ENCODE data around the gene ASS1. TPM values are rescaled to one million over a fixed set of nuclear protein-coding genes. Genes with fewer than 3 reads are reported as not detected.
A peak's percentile ranks its signal among the peaks of the same experiment; 100 is the strongest.
"Not testable (repeated sequence)": the region's sequence is repeated elsewhere in the genome, so short reads cannot be mapped to it uniquely, and the experiment has no call there.

Gene ASS1
- 84.8 TPM for total RNA-seq
- long read RNA-seq, transcript ASS1-201 (15 exons, 1,564 nt): major isoform, 61 of 78 reads
- long read RNA-seq, partial matches to known transcripts: 7 of 78 reads
- long read RNA-seq, other reads (novel, unspliced or antisense): 7 of 78 reads

GRCh38 chr9:130444565-130445221 is at the start of gene ASS1:
Gene ASS1, plus strand, starts transcription at chr9:130444961. Its CDS starts 7,268 bp downstream, at chr9:130452229.
- peak; percentile 77 for DNase-seq (ENCODE audit: missing footprints)
- peak; percentile 73 for ATAC-seq
- intact Hi-C loops (cut with DNase I): no loop called here

GRCh38 chr9:130395810-130396435 is 48.8 kb upstream of the ASS1 start:
- no peak for DNase-seq (ENCODE audit: missing footprints)
- no peak for ATAC-seq
- intact Hi-C loops (cut with DNase I): no loop called here

- intact Hi-C loops (cut with DNase I): no loop called here
- DNase-seq (ENCODE audit: missing footprints) (peak; percentile 41), ATAC-seq (no peak)
Measured at GRCh38 chr9:130396581-130396980, 48.2 kb upstream of the ASS1 start.

GRCh38 chr9:130398487-130399240 is 46.1 kb upstream of the ASS1 start:
- intact Hi-C loops (cut with DNase I): no loop called here
- ATAC-seq (no peak), DNase-seq (ENCODE audit: missing footprints) (no peak)

GRCh38 chr9:130399768-130400167 is 45.0 kb upstream of the ASS1 start:
- intact Hi-C loops (cut with DNase I): no loop called here
- DNase-seq (ENCODE audit: missing footprints) (no peak), ATAC-seq (no peak)

- DNase-seq (ENCODE audit: missing footprints): no peak
- intact Hi-C loops (cut with DNase I): no loop called here
Measured at GRCh38 chr9:130400870-130401269, 43.9 kb upstream of the ASS1 start.

GRCh38 chr9:130401742-130402141 is 43.0 kb upstream of the ASS1 start:
- ATAC-seq; intact Hi-C loops (cut with DNase I); DNase-seq (ENCODE audit: missing footprints): not testable (repeated sequence)

More at GRCh38 chr9:130400870-130401269, 43.9 kb upstream of the ASS1 start:
- ATAC-seq: no peak

- intact Hi-C loops (cut with DNase I): no loop called here
- no peak for ATAC-seq
- no peak for DNase-seq (ENCODE audit: missing footprints)
Measured at GRCh38 chr9:130402243-130402642, 42.5 kb upstream of the ASS1 start.

- DNase-seq (ENCODE audit: missing footprints) (no peak), ATAC-seq (no peak)
- intact Hi-C loops (cut with DNase I): no loop called here
Measured at GRCh38 chr9:130402645-130403440, 41.9 kb upstream of the ASS1 start.

- no peak for ATAC-seq
- intact Hi-C loops (cut with DNase I): no loop called here
Measured at GRCh38 chr9:130405657-130406257, 39.0 kb upstream of the ASS1 start.

GRCh38 chr9:130406278-130406895 is 38.4 kb upstream of the ASS1 start:
- intact Hi-C loops (cut with DNase I): no loop called here
- ATAC-seq (no peak), DNase-seq (ENCODE audit: missing footprints) (no peak)

More at GRCh38 chr9:130405657-130406257, 39.0 kb upstream of the ASS1 start:
- no peak for DNase-seq (ENCODE audit: missing footprints)

- DNase-seq (ENCODE audit: missing footprints): no peak
- intact Hi-C loops (cut with DNase I): no loop called here
- no peak for ATAC-seq
Measured at GRCh38 chr9:130407916-130408663, 36.7 kb upstream of the ASS1 start.

GRCh38 chr9:130408669-130409068 is 36.1 kb upstream of the ASS1 start:
- no peak for DNase-seq (ENCODE audit: missing footprints)
- intact Hi-C loops (cut with DNase I): no loop called here
- no peak for ATAC-seq

GRCh38 chr9:130409246-130409645 is 35.5 kb upstream of the ASS1 start:
- DNase-seq (ENCODE audit: missing footprints) (no peak), ATAC-seq (no peak)
- intact Hi-C loops (cut with DNase I): no loop called here

- DNase-seq (ENCODE audit: missing footprints) (no peak), ATAC-seq (no peak)
- intact Hi-C loops (cut with DNase I): no loop called here
Measured at GRCh38 chr9:130410443-130410842, 34.3 kb upstream of the ASS1 start.

GRCh38 chr9:130411566-130411915 is 33.2 kb upstream of the ASS1 start:
- intact Hi-C loops (cut with DNase I): no loop called here
- ATAC-seq: no peak
- no peak for DNase-seq (ENCODE audit: missing footprints)

- DNase-seq (ENCODE audit: missing footprints) (no peak), ATAC-seq (no peak)
- intact Hi-C loops (cut with DNase I): no loop called here
Measured at GRCh38 chr9:130414081-130414731, 30.6 kb upstream of the ASS1 start.
